ENCODE results near the gene COL26A1.

- TF ChIP-seq CTCF (IDR thresholded peaks at IDR 0.05) (peak in 5 of 7 experiments; percentile 55 to 79 (median 70)), POLR2AphosphoS5 (IDR thresholded peaks at IDR 0.05) (no peak), POLR2A (IDR thresholded peaks at IDR 0.05) (no peak), EP300 (IDR thresholded peaks at IDR 0.05) (no peak)
Measured at GRCh38 chr7:101410743-101411507, 48.2 kb downstream of the COL26A1 start.

All from stomach (tissue), 4 donors.